HUES6 (cell line): Measurements from ENCODE around the gene MYO7B.

Experiments
- H3K27ac ChIP-seq: 2 replicates; pipeline ENCODE4 v1.7.0; 2013; ENCODE audit warnings: low read depth, mild to moderate bottlenecking, low read length, inconsistent platforms
- H3K27me3 ChIP-seq: 2 replicates; pipeline ENCODE4 v1.6.1; 2013; ENCODE audit warnings: low read length; ENCODE audit not compliant: control insufficient read depth, insufficient read depth
- H3K36me3 ChIP-seq: 2 replicates; pipeline ENCODE4 v1.6.1; 2013; ENCODE audit warnings: low read length; ENCODE audit not compliant: control insufficient read depth, insufficient read depth
- H3K4me1 ChIP-seq: 2 replicates; pipeline ENCODE4 v1.6.1; 2013; ENCODE audit warnings: low read length; ENCODE audit not compliant: control insufficient read depth, insufficient read depth
- H3K4me3 ChIP-seq: 2 replicates; pipeline ENCODE4 v1.5.1; 2013; ENCODE audit warnings: low read depth, low read length
- H3K9ac ChIP-seq: one replicate; pipeline ENCODE4 v1.6.1; 2013; ENCODE audit warnings: mild to moderate bottlenecking, low read length
- H3K9me3 ChIP-seq: 2 replicates; pipeline ENCODE4 v1.6.1; 2013; ENCODE audit warnings: low read depth, low read length; ENCODE audit not compliant: control insufficient read depth, insufficient read depth

The MYO7B gene

GRCh38 chr2:127582863-127583861, 47.7 kb downstream of the MYO7B start:
- Histone ChIP-seq H3K27ac (no peak overlapping the region), H3K27me3 (no peaks in the 10 kb centered on the region), H3K9ac (no peak overlapping the region), H3K9me3 (no peaks in the 10 kb centered on the region), H3K36me3 (no peaks in the 10 kb centered on the region), H3K4me1 (peaks cover 4% of the 10 kb centered on the region; the same call in 1 of the 2 replicates), H3K4me3 (no peak overlapping the region)

GRCh38 chr2:127584047-127584446, 48.6 kb downstream of the MYO7B start:
- Histone ChIP-seq H3K4me3 (no peak overlapping the region), H3K9ac (no peak overlapping the region), H3K9me3 (no peaks in the 10 kb centered on the region), H3K4me1 (peaks cover 4% of the 10 kb centered on the region; the same call in 1 of the 2 replicates), H3K36me3 (no peaks in the 10 kb centered on the region), H3K27ac (no peak overlapping the region), H3K27me3 (no peaks in the 10 kb centered on the region)

- H3K27ac ChIP-seq = no peak overlapping the region
- H3K27me3 ChIP-seq = no peaks in the 10 kb centered on the region
Observed at GRCh38 chr2:127584516-127585033, 49.1 kb downstream of the MYO7B start.

GRCh38 chr2:127585270-127585807, 49.9 kb downstream of the MYO7B start:
- no peaks in the 10 kb centered on the region for H3K27me3 ChIP-seq

More at GRCh38 chr2:127584516-127585033, 49.1 kb downstream of the MYO7B start:
- Histone ChIP-seq H3K9me3 (no peaks in the 10 kb centered on the region), H3K4me1 (peaks cover 4% of the 10 kb centered on the region; the same call in 1 of the 2 replicates), H3K9ac (no peak overlapping the region), H3K4me3 (no peak overlapping the region), H3K36me3 (no peaks in the 10 kb centered on the region)

GRCh38 chr2:127586136-127586535, 50.7 kb downstream of the MYO7B start:
- Histone ChIP-seq H3K36me3 (no peaks in the 10 kb centered on the region), H3K4me3 (no peak overlapping the region), H3K9ac (no peak overlapping the region), H3K27me3 (no peaks in the 10 kb centered on the region), H3K27ac (no peak overlapping the region), H3K9me3 (no peaks in the 10 kb centered on the region), H3K4me1 (peaks cover 4% of the 10 kb centered on the region)

More at GRCh38 chr2:127585270-127585807, 49.9 kb downstream of the MYO7B start:
- H3K4me1 ChIP-seq = peaks cover 4% of the 10 kb centered on the region; the same call in 1 of the 2 replicates
- H3K9ac ChIP-seq = no peak overlapping the region
- H3K36me3 ChIP-seq = no peaks in the 10 kb centered on the region
- H3K27ac ChIP-seq = no peak overlapping the region
- H3K9me3 ChIP-seq = no peaks in the 10 kb centered on the region
- no peak overlapping the region for H3K4me3 ChIP-seq

GRCh38 chr2:127586746-127587295, 51.3 kb downstream of the MYO7B start:
- no peaks in the 10 kb centered on the region for H3K27me3 ChIP-seq
- H3K4me3 ChIP-seq = no peak overlapping the region

GRCh38 chr2:127588241-127588640, 52.8 kb downstream of the MYO7B start:
- Histone ChIP-seq H3K9ac (no peak overlapping the region), H3K36me3 (no peaks in the 10 kb centered on the region), H3K4me3 (no peak overlapping the region), H3K9me3 (no peaks in the 10 kb centered on the region), H3K27ac (no peak overlapping the region), H3K4me1 (peaks cover 7% of the 10 kb centered on the region), H3K27me3 (no peaks in the 10 kb centered on the region)

More at GRCh38 chr2:127586746-127587295, 51.3 kb downstream of the MYO7B start:
- no peaks in the 10 kb centered on the region for H3K9me3 ChIP-seq
- H3K36me3 ChIP-seq = no peaks in the 10 kb centered on the region
- H3K9ac ChIP-seq = no peak overlapping the region
- no peak overlapping the region for H3K27ac ChIP-seq
- peaks cover 7% of the 10 kb centered on the region for H3K4me1 ChIP-seq

- no peak overlapping the region for H3K27ac ChIP-seq
- no peaks in the 10 kb centered on the region for H3K9me3 ChIP-seq
- H3K4me3 ChIP-seq = no peak overlapping the region
- no peak overlapping the region for H3K9ac ChIP-seq
- no peaks in the 10 kb centered on the region for H3K36me3 ChIP-seq
- H3K4me1 ChIP-seq = peaks cover 7% of the 10 kb centered on the region
- no peaks in the 10 kb centered on the region for H3K27me3 ChIP-seq
Observed at GRCh38 chr2:127589358-127589757, 53.9 kb downstream of the MYO7B start.

GRCh38 chr2:127589841-127590240, 54.4 kb downstream of the MYO7B start:
- no peaks in the 10 kb centered on the region for H3K27me3 ChIP-seq
- H3K36me3 ChIP-seq = no peaks in the 10 kb centered on the region
- no peaks in the 10 kb centered on the region for H3K9me3 ChIP-seq
- H3K4me1 ChIP-seq = peaks cover 7% of the 10 kb centered on the region
- H3K9ac ChIP-seq = no peak overlapping the region
- no peak overlapping the region for H3K27ac ChIP-seq
- no peak overlapping the region for H3K4me3 ChIP-seq

- Histone ChIP-seq H3K27ac (no peak overlapping the region), H3K9ac (no peak overlapping the region), H3K4me1 (peaks cover 5% of the 10 kb centered on the region), H3K4me3 (no peak overlapping the region), H3K9me3 (no peaks in the 10 kb centered on the region; the same call in 1 of the 2 replicates), H3K27me3 (no peaks in the 10 kb centered on the region), H3K36me3 (no peaks in the 10 kb centered on the region)
Observed at GRCh38 chr2:127590386-127591190, 55.1 kb downstream of the MYO7B start.
